Measurements from ENCODE around the gene RAP1GAP2.

DNA sequence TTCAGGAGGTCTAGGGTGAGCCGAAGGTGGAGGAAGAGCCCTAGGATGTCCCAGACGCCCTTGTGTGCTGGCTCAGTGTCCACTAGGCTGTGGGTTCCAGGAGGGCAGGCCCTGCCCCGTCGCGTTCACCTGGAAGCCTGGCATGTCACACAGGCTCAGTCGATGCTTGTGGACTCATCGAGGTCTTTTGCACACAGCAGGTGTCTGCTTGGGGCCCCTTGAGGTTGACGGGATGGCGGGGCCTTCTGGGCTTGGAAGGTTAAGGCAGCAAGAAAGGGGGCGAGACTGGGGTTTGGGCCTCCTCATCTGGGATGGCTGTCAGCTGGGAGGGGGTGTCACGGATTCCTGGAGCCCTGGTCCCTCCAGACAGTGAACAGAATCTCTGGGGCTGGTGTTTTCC is 1.9 kb downstream of the RAP1GAP2 start:
- TF ChIP-seq CTCF (IDR thresholded peaks at IDR 0.05; ENCODE audit: low read length) (no peak), EZH2 (IDR thresholded peaks at IDR 0.05; ENCODE audit: borderline replicate concordance, low read length) (no peak)

All from OCI-LY1 (cell line).